Kidney capillary endothelial cell (primary cell): ENCODE measurements around the gene KCTD19.

Experiments used
- DNase-seq: peaks from one replicate; pipeline ENCODE4 v3.0.0-alpha.2; 2018; ENCODE audit warnings: low spot score

KCTD19 gene

GRCh38 chr16:67317853-67318252 lies 8.7 kb downstream of the KCTD19 start:
- no peak for DNase-seq

DNA sequence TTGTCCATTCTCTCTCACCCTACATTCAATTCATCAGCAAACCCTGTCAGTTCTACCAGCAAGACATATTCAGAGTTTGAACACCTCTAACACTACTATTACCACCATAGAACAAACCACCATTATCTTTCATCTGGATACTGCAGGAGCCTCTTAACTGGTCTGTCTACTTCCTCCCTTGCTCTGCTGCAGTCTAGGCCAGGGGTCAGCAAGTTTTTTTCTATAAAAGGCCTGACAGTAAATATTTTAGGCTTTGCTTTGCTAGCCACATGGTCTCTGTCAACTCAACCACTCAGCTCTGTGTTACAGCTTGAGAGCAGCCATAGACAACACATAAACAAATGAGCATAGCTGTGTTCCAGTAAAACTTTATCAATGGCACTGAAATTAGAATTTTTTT lies 13.8 kb downstream of the KCTD19 start:
- DNase-seq, result no peak

DNA sequence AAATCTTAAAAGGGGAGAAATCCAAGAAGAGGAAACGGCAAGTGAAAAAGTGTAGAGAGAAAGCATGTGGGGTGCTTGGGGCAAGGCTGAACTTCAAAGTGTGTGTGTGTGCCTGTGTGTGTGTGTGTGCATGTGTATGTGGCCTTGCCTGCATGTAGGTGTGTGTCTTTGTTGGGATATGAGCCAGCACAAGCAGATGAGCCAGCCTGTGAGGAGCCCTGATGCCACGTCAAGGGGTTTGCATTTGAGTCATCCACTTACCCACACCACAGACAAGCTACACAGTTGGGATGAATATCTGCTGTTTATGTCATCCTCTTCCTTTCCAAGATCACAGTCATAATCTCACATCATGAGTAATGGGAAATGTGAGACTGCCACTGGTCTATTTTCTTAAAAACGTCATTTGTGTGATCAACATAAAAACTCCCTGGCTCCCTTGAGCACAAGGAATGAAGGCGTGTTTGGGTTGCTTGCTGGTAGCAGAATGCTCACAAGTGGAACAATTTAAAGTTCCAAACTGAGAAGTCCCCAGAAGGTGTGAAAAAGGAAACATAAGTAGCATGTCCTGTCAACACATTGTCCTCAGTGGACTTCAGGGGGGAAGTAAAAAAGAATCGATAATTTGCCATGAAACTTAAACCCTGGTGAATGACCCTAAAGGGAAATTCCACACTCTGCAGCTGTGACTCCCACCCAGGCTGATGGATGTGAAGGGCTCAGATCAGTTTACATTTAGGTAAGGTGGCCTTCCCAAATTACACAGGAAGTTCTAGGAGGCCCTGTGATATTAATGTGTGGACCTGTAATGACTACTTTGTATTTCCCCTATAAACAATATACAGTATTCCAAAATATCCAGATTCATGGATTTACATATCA lies 14.7 kb downstream of the KCTD19 start:
- peak; percentile 94 for DNase-seq

DNA sequence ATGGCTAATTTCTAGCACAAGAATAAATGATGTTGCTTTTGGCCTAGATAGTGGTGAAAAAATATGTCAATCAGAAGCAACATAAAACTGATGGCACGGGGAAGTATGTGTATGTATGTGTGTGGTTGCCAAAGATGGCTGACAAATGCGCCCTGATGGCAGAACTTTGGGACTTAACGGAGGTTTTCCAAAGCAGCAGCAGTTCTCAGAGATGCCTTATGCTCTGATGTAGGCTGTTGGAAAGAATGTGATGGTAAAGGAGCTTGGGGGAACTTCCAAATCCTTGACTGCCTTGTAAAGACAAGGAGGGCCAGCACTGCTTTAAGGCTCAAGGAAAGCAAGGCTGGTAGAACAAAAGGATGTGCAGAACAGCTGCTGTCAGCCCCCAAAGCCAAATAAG lies 16.0 kb downstream of the KCTD19 start:
- no peak for DNase-seq

DNA sequence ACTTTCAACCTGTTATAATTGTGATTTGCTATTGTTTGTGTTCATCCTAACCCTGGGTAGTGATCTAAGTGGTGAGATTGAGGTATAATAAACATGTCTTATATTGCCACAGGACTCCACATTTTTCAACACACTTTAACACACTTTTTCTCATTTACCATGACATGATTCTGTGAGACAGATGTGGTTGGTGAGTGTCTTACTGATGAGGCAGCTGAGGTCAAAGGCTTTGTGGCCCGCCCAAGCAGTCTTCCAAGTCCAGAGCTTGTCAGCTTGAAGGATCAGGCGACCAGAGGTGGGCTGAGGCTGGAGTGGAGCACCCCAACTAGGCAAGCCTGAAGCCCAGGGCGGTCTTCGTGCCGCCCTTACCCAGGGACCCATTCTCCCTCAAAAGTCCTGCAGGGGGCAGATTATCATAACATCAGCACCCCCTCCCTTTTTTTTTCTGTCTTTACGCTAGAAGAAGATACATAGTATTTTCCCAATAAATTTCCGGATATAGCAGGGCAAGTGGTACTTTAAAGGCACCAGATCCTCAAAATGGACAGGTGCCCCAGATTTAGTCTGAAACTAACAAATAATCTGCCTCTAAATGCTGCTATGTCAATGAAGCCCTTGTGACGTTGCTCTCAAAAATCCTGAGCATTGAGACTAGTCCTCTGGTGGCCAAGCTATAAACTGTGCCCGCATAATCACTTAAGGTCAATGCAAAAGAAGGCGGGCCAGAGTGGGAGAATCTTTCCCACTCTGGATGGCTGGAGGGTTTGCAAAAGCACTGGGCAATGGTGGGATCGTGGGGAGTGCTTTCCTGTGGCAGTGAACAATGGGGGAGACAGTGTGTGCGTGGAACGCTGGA lies 21.1 kb downstream of the KCTD19 start:
- DNase-seq, result no peak

DNA sequence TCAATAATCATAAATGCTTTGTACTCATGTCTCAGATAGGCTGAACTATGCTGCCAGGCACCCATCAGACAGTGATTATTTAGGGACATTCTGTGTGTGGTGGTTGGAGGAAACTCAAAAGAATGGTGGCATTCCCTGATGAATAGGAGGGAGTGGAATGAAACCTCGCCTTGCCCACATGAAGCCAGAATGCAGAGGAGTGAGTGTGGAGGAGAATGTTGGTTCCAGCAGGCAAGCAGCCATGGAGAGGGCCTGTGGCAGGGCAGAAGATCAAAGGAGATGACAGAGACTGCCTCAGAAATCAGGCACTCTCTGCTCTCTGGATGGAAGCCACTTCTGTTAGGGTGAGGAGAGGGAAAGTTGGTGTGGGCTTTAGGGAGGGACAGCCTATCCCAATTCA lies 22.5 kb downstream of the KCTD19 start:
- no peak for DNase-seq

GRCh38 chr16:67302970-67303369 lies 23.6 kb downstream of the KCTD19 start:
- no peak for DNase-seq

DNA sequence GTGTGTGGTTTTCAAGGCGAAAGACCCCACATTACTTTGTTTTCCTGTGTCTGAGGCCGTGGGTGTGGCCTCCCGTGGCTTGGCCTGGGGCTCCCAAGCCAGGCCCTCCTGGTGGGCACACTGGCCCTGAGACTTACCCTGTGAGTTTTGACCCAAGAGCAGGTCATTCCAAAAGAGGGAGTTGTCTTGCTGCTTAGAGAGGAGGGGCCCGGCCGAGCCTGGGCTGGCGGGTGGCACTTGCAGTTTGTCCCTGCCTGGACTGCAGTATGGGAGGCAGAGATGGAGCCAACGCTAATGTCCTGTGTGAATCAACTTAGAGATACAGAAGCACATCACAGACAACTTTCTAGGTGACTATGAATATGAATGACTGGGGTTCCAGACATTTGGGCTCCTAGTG lies 24.5 kb downstream of the KCTD19 start:
- DNase-seq, result no peak

- DNase-seq, result no peak
Observed at GRCh38 chr16:67301080-67301782, 25.3 kb downstream of the KCTD19 start.

DNA sequence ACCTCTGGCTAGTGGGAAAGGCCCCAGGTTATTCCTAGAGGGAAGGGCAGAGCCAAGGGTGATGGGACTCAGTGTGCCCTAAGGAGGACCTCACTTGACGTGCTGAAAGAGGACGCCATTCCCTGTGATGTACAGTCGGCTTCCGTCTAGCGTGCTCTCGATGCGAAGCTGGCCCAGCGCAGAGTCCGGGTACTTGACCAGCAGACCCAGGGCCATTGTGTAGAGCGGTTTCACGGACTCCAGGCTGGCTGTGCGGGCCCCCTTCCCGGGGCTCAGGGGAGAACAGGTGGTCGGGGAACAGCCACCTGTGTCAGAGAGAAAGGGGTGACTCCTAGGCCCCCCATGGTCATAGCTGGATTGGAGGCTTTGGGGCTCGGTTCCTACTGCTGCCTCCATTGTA lies 27.3 kb downstream of the KCTD19 start:
- no peak for DNase-seq

- DNase-seq, result no peak
Observed at GRCh38 chr16:67298277-67298676, 28.3 kb downstream of the KCTD19 start.

DNA sequence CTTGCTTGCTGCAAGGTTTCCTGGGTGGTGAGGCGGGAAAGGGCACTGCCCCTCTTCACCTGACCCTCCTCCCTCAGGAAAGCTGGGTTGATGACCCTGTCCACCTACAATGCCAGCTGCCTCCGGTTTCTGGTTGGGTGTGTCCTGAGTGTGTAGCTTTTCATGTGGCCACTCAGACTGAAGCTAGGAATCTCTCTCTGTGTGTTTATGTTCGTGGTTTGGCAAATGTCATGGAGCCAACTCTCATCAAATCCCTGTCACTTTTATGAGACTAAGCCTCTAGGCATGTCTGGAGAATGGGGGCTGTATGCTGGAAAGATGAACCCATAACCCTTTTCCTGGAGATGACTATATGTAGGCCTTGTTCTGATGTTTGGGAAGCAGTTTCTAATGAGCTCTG lies 30.1 kb downstream of the KCTD19 start:
- no peak for DNase-seq

GRCh38 chr16:67294938-67295361 lies 31.6 kb downstream of the KCTD19 start:
- DNase-seq, result no peak

GRCh38 chr16:67294171-67294757 lies 32.3 kb downstream of the KCTD19 start:
- DNase-seq, result no peak

DNA sequence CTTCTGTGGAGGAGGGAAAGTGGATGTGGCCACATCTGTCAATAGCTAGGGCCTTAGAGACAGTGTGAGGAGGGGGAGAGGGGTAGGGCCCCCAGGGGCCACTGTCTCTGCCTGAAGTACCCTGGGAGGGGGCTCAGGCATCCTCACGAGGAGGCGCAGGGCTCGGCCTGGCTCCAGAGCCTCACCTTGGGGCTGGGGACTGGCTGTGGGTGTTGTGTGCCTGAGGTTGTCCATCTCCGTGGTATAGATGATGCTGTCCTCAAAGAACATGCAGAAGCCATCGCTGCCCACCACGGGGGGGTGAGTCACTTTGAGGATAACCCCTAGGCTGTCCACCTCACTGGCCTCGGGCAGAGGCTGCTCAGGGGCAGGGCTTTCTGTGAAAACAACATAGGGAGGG lies 35.1 kb downstream of the KCTD19 start:
- no peak for DNase-seq

DNA sequence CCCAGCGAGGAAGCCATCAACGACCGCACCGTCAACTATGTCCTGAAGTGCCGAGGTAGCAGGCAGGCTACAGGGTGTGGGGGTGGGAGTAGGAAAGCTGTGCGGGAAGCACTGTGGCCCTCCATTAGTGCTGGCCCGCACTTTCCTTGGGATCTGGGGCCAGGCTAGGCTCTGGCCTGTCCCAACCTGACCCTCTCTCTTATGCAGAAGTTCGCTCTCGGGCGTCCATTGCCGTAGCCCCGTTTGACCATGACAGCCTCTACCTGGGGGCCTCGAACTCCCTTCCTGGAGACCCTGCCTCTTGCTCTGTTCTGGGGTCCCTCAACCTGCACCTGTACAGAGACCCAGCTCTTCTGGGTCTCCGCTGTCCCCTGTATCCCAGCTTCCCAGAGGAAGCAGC lies 38.6 kb downstream of the KCTD19 start:
- DNase-seq, result no peak

DNA sequence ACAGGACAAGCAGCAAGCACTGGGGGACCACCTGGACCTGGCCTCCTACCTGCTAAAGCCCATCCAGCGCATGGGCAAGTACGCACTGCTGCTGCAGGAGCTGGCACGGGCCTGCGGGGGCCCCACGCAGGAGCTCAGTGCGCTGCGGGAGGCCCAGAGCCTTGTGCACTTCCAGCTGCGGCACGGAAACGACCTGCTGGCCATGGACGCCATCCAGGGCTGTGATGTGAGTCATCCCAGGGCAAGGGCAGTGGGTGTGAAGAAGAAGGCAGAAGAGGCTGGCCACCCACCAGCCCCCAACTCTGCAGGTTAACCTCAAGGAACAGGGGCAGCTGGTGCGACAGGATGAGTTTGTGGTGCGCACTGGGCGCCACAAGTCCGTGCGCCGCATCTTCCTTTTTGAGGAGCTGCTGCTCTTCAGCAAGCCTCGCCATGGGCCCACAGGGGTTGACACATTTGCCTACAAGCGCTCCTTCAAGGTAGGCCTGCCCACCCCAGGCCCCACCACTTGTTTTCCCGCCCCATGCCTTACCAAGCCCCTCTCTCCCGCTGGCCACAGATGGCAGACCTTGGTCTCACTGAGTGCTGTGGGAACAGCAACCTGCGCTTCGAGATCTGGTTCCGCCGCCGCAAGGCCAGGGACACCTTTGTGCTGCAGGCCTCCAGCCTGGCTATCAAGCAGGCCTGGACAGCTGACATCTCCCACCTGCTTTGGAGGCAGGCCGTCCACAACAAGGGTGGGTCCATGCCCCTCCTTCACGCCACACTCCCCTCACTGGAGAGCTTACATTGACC lies 39.9 kb downstream of the KCTD19 start:
- no peak for DNase-seq

DNA sequence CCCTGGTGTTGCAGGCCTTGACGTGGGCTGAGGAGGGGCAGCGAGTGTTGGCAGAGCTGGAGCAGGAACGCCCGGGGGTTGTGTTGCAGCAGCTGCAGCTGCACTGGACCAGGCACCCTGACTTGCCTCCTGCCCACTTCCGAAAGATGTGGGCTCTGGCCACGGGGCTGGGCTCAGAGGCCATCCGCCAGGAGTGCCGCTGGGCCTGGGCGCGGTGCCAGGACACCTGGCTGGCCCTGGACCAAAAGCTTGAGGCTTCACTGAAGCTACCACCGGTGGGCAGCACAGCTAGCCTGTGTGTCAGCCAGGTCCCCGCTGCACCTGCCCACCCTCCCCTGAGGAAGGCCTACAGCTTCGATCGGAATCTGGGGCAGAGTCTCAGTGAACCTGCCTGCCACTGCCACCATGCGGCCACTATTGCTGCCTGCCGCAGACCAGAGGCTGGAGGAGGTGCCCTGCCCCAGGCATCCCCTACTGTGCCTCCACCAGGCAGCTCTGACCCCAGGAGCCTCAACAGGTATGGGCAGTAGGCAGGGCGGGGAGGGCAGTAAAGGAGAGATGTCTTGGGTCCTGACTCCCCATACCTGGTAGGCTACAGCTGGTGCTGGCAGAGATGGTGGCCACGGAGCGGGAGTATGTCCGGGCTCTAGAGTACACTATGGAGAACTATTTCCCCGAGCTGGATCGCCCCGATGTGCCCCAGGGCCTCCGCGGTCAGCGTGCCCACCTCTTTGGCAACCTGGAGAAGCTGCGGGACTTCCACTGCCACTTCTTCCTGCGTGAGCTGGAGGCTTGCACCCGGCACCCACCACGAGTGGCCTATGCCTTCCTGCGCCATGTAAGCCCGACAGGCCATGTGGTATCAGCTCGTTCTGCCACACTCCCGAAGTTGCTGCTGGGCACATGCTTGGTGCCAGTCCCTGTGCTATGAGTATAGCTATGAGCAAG lies 41.6 kb downstream of the KCTD19 start:
- peak; percentile 25 for DNase-seq

DNA sequence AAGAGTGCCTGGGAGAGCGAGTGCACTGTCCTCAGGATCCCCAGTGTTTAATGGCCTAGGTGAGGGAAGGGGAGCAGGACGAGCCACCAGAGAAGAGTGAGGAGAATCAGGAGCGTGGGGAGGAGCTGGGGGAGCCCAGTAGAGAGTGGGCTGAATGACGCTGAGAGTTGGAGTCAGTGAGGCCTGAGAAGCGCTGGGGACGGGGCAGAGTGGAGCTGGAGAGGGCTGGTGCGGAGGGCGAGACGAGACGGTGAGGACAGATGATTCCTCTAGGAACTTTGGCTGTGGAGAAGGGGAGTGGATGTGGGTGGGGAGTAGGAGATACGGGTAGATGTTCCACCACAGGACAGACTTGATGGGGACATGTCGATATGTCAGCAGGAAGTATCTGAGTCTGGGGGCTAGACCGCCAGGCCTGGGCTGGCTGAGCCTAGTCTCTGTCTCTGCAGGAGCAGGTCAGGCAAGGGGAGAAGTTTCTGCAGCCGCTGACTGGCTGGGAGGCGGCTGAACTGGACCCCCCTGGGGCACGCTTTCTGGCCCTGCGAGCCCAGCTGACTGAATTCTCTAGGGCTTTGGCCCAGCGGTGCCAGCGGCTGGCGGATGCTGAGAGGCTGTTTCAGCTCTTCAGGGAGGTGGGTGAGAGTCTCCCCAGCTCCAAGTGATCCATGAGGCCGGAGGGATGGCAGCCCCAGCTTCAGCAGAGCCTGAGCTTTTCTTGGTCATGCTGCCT lies 42.5 kb downstream of the KCTD19 start:
- no peak for DNase-seq
